ENCODE data around the gene SEC14L2.

The SEC14L2 gene

GRCh38 chr22:30474121-30474520 lies 77.3 kb downstream of the SEC14L2 start:
- no peak for DNase-seq (ENCODE audit: insufficient read length, low spot score)
- no peak for FAIRE-seq
- no peak for TF ChIP-seq CTCF (IDR thresholded peaks at IDR 0.05; ENCODE audit: insufficient read depth, missing control alignments)

Measured in D721Med (cell line).